TTC549 (cell line): ENCODE results near the gene PKD1L1.
A peak's percentile ranks its signal among the peaks of the same experiment; 100 is the strongest.
"Not testable (repeated sequence)": the region's sequence is repeated elsewhere in the genome, so short reads cannot be mapped to it uniquely, and the experiment has no call there.

ENCODE experiments used
- FAIRE-seq: peaks from 2 replicates; lab custom pipeline; 2012; peaks lifted over from hg19 to GRCh38; lab: Jason Lieb, UNC

Gene PKD1L1

DNA sequence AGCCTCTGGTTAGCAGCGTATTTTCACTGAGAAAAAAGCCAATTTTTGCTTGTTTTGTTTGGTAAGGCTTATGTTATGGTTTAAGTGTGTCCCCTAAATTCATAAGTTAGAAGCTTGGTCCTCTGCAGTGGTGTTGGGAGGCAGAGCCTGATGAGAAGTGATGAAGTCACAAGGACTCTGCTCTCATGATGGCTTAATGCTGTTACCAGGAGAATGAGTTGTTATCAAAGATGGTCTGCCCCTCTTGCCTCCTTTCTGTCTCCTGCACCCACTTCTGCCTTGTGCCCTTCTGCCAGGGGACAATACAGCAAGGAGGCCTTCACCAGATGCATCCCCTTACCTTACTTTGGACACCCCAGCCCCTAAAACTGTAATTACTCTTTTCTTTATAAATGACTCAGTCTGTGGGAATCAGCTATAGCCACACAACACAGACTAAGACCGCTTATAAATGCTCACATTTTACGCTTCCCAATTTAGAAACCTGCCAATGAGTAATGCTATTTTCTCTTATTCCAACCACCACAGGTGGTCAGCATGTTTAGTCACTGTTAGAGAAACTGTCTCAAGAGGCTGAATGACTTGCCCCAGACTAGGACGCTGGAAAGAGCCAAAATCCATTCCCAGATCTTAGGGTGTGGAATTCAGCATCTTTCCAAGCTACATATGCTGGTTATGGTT is 6.1 kb upstream of the PKD1L1 start:
- FAIRE-seq, result no peak

GRCh38 chr7:47953822-47954221 is 5.6 kb upstream of the PKD1L1 start:
- FAIRE-seq, result no peak

- FAIRE-seq, result no peak
Observed at GRCh38 chr7:47952224-47952623, 4.0 kb upstream of the PKD1L1 start.

GRCh38 chr7:47951374-47951773 is 3.1 kb upstream of the PKD1L1 start:
- no peak for FAIRE-seq

DNA sequence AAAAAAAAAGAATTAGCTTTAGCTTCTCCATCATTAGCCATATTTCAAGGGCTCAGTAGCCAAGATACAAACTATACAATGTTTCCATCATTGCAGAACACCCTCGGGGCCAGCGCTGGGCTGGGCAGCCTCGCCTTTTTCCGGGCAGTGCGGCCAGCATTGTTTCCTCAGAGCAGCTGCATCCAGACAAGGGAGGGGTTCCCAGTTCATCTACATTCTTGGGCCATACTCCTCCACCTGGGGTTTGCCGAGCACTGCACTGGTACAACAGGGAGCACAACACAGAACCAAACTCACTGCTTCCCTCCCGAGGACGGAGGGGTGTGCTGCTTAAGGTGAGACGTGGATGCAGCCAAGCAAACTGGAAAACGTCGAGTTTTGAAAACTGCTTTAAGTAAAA is 2.4 kb upstream of the PKD1L1 start:
- FAIRE-seq, result no peak

DNA sequence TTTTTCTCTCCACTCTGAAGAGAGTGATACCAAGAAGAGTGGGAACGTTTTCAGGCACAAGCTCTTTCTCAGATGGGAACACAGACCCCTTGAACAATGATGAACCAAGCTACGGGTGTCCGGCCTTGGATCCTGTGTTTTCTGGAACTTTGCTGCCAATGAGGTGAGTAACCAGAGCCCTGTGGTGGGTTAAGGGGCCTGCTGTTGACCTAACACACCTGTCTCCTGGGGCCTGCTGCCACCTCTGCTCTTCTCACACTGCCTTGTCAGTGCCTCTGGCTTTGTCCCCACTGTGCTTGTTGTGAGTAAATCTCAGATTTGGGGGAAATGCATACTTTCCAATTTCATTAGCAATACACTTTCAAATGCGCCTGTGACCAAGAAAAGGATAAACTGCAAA is 1.4 kb upstream of the PKD1L1 start:
- FAIRE-seq, result no peak

GRCh38 chr7:47947355-47947749 is 914 bp downstream of the PKD1L1 start:
- FAIRE-seq, result no peak

DNA sequence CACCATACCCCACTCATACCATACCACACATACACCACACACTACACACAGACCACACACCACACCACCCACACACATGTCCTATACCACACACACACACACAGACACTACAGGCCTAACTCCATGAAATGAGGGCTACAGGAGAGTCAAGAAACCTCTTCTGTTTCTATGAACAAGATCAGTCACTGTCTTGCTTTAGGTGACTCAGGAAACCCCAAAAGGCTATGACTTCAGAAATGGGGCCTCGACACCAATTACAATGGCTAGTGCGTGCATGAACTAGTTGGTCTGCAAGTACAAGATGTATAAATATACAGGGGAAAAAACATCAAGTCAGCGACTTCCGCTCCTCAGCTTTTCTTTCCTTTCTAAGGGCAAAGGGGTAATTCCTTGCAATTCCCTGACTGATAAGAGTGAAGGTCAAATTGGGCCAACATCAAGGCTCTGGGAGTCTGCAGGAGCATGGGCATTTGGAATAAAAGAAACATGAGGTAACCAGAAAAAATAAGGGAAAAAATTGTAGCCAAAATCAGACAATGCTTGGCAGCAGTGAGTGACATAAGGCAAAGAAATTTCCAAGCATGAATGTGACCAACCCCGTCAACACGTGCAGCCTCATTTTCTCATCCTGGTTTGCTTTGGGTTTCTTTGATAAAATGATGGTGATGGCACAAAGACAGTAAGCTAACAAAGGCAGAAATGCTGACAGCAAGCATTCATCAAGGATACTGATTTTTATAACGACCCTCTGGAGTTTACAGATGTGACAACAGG is 1.5 kb downstream of the PKD1L1 start:
- FAIRE-seq, result no peak

- FAIRE-seq, result peak; percentile 80
Observed at GRCh38 chr7:47945261-47946015, 2.8 kb downstream of the PKD1L1 start.

GRCh38 chr7:47944536-47945260 is 3.6 kb downstream of the PKD1L1 start:
- FAIRE-seq, result no peak

GRCh38 chr7:47943676-47944474 is 4.4 kb downstream of the PKD1L1 start:
- no peak for FAIRE-seq

GRCh38 chr7:47942651-47943050 is 5.6 kb downstream of the PKD1L1 start:
- FAIRE-seq, result not testable (repeated sequence)

GRCh38 chr7:47942132-47942531 is 6.1 kb downstream of the PKD1L1 start:
- FAIRE-seq, result no peak

DNA sequence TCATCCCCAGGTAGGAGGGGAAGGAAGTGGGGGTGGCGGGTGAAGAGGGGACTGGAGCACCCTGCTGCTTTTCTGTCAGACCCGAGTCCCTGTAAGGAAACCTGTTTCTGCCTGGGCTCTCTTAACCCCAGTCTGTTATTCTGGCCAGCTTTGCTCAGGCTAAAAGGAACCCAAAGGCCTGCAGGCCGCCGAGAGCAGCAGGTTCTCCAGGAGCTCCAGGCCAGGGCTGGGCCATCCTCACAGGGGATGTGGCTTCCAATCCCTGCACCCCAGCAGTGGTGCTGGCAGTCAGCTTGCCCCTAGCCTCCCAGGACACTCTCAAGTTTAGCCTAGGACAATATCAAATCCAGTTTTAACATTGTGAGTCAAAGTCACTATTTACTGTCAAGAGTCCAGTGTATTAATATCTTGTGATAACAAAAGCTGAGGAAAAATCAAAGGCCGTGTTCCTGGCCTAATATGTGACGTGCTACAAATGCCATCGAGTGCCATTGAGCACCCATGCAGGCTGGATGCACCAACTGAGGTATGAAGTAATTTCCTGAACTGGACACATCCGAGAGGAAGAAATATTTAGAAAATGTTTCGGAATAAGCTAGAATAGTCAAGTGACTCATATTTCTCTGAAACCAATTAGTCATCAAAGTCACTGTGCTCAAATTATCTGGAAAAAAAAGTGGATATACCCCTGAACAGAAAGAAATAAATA is 7.0 kb downstream of the PKD1L1 start:
- no peak for FAIRE-seq

DNA sequence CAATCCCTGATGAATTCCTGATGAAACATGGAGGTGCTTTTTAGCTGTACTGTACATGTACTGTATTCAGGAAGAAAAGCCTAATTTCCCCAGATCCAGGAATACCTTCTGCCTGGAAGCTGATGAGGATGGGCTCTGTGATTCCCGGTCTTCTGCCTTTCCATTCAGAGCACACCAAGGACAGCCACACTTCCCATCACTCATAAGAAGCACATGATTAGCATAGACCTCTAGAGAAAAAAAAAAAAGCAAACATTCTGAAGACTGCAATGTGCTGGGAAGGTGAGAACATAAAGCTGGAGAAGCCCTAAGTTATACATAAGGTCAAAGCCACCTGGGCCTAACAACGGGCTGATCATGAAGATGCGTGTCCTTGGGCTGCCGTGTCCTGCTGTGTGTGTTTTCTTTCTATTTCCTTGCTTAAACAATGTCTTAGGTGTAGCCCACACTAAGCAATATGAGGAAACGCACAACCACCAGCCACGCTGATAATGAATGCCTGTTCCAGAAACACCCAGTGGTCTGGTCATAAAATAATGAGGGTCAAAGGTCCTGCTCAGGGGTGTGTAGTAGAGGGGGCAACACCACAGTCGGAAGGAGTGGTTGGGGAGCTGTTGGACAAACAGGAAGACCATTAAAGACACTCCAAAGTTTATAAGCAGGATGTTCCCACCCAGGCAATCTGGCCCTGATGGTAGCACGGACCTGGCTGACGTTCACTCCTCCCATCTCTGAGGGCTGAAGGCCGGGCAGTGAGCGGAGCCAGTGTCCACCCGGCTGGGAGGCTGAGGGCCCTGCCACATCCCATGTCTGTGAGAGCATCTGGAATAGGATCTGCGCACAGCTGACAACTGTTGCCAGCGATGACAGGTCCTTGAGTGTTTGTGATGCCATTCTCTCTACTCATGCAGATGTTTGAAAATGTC is 7.9 kb downstream of the PKD1L1 start:
- FAIRE-seq, result no peak

DNA sequence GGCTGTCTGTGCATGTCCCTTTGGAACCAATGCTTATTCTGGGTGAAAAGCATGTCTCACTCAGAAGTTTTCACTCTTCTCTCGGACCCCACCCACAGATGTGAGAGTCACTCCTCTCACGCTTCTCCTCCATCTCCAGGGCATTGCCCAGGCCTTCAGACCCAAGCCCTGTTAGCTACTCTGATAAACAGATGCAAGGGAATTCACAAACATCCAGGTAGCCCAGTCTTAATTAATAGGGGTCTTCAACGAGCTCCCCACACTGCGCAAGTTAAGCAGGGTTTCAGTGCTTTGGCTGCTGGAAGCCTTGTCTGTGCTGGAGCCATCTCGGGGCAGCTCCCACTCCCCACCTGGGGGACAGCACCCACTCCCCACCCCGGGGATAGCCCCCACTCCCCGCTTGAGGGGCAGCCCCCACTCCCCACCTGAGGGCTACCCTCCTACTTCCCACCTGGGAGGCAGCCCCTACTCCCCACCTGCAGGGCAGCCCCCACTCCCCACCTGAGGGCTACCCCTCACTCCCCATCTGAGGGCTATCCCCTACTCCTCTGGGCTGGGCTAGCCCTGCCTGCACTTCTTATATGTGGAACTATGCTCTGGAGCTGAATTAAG is 8.7 kb downstream of the PKD1L1 start:
- FAIRE-seq, result no peak

- no peak for FAIRE-seq
Observed at GRCh38 chr7:47938574-47939165, 9.6 kb downstream of the PKD1L1 start.

- FAIRE-seq, result no peak
Observed at GRCh38 chr7:47937711-47938573, 10.3 kb downstream of the PKD1L1 start.
